ENCODE results near the gene GTF2H3.
A peak's percentile ranks its signal among the peaks of the same experiment; 100 is the strongest.

Gene GTF2H3

DNA sequence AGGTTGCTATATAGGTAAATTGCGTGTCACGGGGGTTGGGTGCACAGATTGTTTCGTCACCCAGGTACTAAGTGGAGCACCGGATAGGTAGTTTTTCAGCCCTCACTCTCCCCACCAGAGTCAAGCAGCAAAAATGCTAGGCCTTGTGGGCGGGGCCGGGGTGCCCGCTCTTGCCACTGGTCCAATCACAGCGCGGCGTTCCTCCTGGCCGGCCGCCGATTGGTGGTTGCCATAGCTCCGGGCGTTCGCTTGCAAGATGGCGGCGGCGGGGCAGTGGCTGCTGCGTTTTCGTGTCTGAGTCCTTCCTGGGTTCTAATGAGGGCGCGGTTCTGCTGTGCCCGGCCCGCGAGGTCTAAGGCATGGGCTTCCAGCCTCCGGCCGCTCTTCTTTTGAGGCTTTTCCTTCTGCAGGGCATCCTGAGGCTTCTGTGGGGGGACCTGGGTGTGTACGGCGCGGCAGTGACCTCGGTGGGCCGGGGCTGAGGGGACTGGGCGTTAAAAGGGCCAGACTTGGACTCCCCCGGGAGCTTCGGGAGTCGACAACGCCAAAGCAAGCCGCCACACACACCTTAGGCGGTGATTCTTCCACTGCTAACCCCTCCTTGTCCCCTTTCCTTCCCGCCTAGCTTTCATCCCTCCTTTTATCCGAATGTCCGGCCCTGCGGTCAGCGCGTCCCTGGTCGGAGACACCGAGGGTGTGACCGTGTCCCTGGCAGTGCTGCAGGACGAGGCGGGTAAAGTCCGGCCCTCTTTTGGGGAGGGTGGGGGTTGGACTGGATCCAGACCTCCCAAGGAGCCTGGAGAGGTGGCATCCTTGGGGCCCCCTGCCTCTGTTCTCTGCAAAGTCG, 37.5 kb downstream of the GTF2H3 start, which contains the start of gene TCTN2:
TSS of gene TCTN2 (plus strand) at position 232 of the 847 bp plus-strand sequence. CDS start at position 360, 128 bp downstream.
- DNase-seq = peak; percentile 97
- peak within 1 kb of the TSS; percentile 87 for H3K4me3 ChIP-seq (ENCODE audit: low read depth, low read length)
- TF ChIP-seq, protein P1, sequence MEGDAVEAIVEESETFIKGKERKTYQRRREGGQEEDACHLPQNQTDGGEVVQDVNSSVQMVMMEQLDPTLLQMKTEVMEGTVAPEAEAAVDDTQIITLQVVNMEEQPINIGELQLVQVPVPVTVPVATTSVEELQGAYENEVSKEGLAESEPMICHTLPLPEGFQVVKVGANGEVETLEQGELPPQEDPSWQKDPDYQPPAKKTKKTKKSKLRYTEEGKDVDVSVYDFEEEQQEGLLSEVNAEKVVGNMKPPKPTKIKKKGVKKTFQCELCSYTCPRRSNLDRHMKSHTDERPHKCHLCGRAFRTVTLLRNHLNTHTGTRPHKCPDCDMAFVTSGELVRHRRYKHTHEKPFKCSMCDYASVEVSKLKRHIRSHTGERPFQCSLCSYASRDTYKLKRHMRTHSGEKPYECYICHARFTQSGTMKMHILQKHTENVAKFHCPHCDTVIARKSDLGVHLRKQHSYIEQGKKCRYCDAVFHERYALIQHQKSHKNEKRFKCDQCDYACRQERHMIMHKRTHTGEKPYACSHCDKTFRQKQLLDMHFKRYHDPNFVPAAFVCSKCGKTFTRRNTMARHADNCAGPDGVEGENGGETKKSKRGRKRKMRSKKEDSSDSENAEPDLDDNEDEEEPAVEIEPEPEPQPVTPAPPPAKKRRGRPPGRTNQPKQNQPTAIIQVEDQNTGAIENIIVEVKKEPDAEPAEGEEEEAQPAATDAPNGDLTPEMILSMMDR (IDR thresholded peaks at IDR 0.05; ENCODE audit: low read depth, low read length) = no peak
- no peaks in the 10 kb centered on the region for H3K4me1 ChIP-seq
- no peaks in the 10 kb centered on the region for H3K9me3 ChIP-seq
- no peaks in the 10 kb centered on the region for H3K27me3 ChIP-seq
- H3K36me3 ChIP-seq = no peaks in the 10 kb centered on the region; the same call in 1 of the 2 replicates

DNA sequence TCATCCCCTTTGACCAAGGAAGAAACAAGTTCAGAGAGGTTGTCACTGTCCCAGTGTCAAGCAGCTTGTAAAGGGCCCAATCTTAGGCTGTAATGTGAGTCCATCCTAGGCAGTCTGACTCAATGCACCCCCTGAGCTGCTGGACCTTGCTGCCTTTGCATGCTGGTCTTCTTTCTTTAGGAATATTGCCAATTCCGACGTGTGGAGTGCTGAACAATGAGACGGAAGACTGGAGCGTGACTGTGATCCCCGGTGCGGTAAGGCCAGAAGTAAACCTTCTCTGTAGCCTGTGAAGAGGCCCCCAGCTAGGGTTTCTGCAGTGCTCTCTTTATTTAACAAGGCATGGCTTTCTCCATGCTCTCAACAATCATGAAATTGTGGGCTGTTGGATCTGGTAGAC, 38.2 kb downstream of the GTF2H3 start:
- Histone ChIP-seq H3K9me3 (no peaks in the 10 kb centered on the region), H3K36me3 (no peaks in the 10 kb centered on the region; the same call in 1 of the 2 replicates), H3K4me1 (no peaks in the 10 kb centered on the region), H3K4me3 (ENCODE audit: low read depth, low read length) (peak overlapping the region; percentile 87), H3K27me3 (no peaks in the 10 kb centered on the region)
- DNase-seq = no peak
- TF ChIP-seq, protein P1 (IDR thresholded peaks at IDR 0.05; ENCODE audit: low read depth, low read length) = no peak

DNA sequence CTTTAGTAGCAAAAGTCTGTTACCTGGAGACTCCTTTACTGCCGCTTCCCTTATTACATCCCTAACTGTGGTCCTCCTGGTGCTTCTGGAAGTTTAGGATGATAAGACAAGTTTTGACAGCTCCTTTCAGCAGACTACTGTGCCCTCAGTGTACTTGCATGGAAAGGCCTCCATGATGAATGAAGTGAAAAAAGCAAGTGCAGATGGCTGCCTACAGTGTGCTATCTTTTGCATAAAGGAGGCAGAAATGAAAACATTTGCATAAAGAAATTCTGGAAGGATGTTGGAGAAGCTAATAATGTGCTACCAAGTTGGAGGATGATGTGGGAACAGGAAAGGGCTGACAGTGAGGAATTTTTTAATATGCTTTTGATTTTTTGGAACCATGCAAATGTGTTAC, 41.8 kb downstream of the GTF2H3 start:
- no peaks in the 10 kb centered on the region for H3K27me3 ChIP-seq
- H3K4me3 ChIP-seq (ENCODE audit: low read depth, low read length) = no peak overlapping the region
- TF ChIP-seq, protein P1 (IDR thresholded peaks at IDR 0.05; ENCODE audit: low read depth, low read length) = no peak
- H3K36me3 ChIP-seq = no peaks in the 10 kb centered on the region; the same call in 1 of the 2 replicates
- no peaks in the 10 kb centered on the region for H3K4me1 ChIP-seq
- no peak for DNase-seq
- H3K9me3 ChIP-seq = no peaks in the 10 kb centered on the region

DNA sequence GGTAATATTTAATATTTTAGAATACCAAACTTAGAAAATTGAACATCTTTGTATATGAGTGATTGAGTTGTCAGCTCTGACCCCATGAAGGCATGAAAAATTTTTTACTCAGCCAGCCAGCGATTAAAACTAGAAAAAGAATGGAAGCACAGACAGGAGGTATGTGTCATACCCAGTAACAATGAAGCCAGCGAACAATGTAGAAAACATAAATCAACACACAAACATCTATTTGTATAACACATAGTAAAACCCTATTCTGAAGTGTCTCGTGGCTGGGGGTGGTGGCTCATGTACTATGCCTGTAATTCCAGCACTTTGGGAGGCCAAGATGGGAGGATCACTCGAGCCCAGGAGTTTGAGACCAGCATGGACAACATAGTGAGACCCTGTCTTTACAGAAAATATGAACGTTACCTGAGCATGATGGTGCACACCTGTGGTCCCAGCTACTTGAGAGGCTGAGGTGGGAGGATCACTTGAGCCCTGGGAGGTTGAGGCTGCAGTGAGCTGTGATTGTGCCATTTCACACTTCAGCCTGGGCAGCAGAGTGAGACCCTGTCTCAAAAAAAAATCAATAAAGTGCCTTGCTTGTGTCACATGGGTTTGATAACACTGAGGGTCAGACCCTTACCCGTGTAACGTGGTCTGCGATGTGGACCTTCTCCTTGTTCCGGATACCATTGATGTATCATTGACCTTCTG, 43.1 kb downstream of the GTF2H3 start:
- no peaks in the 10 kb centered on the region; the same call in 1 of the 2 replicates for H3K36me3 ChIP-seq
- H3K4me1 ChIP-seq = no peaks in the 10 kb centered on the region
- H3K27me3 ChIP-seq = no peaks in the 10 kb centered on the region
- no peaks in the 10 kb centered on the region for H3K9me3 ChIP-seq
- H3K4me3 ChIP-seq (ENCODE audit: low read depth, low read length) = no peak overlapping the region
- TF ChIP-seq, protein P1 (IDR thresholded peaks at IDR 0.05; ENCODE audit: low read depth, low read length) = no peak
- DNase-seq = no peak

DNA sequence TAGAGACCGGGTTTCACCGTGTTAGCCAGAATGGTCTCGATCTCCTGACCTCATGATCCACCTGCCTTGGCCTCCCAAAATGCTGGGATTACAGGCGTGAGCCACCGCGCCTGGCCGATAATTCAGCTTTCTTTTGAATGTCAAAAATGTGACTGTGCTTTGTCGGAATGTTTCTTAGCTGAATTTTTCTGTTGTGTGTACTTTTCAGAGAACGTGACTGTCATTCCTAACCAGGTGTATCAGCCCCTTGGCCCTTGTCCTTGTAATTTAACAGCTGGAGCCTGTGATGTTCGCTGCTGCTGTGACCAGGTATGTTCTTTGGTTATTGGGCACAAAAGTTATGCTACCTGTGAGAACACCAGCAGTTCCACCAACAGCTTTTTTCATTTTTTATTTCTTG, 45.4 kb downstream of the GTF2H3 start:
- Histone ChIP-seq H3K9me3 (no peaks in the 10 kb centered on the region), H3K4me3 (ENCODE audit: low read depth, low read length) (no peak overlapping the region), H3K36me3 (no peaks in the 10 kb centered on the region; the same call in 1 of the 2 replicates), H3K4me1 (no peaks in the 10 kb centered on the region), H3K27me3 (no peaks in the 10 kb centered on the region)
- DNase-seq = no peak
- TF ChIP-seq, protein P1 (IDR thresholded peaks at IDR 0.05; ENCODE audit: low read depth, low read length) = no peak

All from BE2C (cell line).